Colon (tissue), 2 donors: ENCODE measurements around the gene TBC1D20.
"Not testable (repeated sequence)": the region's sequence is repeated elsewhere in the genome, so short reads cannot be mapped to it uniquely, and the experiment has no call there.

ENCODE experiments used
- FAIRE-seq: peaks from 2 replicates; lab custom pipeline; 2012; peaks lifted over from hg19 to GRCh38; lab: Jason Lieb, UNC
- donor health status: control.
- donor health status: control.

Gene TBC1D20

GRCh38 chr20:400454-401275 lies 61.7 kb downstream of the TBC1D20 start:
- no peak for FAIRE-seq

GRCh38 chr20:400128-400453 lies 62.2 kb downstream of the TBC1D20 start:
- FAIRE-seq = no peak

- no peak for FAIRE-seq
Measured at GRCh38 chr20:399182-399707, 63.1 kb downstream of the TBC1D20 start.

GRCh38 chr20:397432-398237 lies 64.7 kb downstream of the TBC1D20 start:
- no peak for FAIRE-seq

GRCh38 chr20:396619-397431 lies 65.5 kb downstream of the TBC1D20 start:
- no peak for FAIRE-seq

GRCh38 chr20:396252-396618 lies 66.1 kb downstream of the TBC1D20 start:
- FAIRE-seq = no peak

GRCh38 chr20:393296-393695 lies 69.0 kb downstream of the TBC1D20 start:
- FAIRE-seq = not testable (repeated sequence)

GRCh38 chr20:391041-391711 lies 71.2 kb downstream of the TBC1D20 start:
- no peak for FAIRE-seq

- no peak for FAIRE-seq
Measured at GRCh38 chr20:389220-389619, 73.1 kb downstream of the TBC1D20 start.

GRCh38 chr20:388034-388994 lies 74.0 kb downstream of the TBC1D20 start:
- FAIRE-seq = no peak

- no peak for FAIRE-seq
Measured at GRCh38 chr20:387520-387919, 74.8 kb downstream of the TBC1D20 start.

GRCh38 chr20:386634-387033 lies 75.7 kb downstream of the TBC1D20 start:
- not testable (repeated sequence) for FAIRE-seq
